Measurements from ENCODE around the gene SSTR4. TPM values are rescaled to one million over a fixed set of nuclear protein-coding genes. Genes with fewer than 3 reads are reported as not detected.

The SSTR4 gene
- total and polyA plus RNA-seq, 9 of the 15 experiments (the other 6 are each of a cell fraction or from before 2014, with no cell fraction given) = not detected

DNA sequence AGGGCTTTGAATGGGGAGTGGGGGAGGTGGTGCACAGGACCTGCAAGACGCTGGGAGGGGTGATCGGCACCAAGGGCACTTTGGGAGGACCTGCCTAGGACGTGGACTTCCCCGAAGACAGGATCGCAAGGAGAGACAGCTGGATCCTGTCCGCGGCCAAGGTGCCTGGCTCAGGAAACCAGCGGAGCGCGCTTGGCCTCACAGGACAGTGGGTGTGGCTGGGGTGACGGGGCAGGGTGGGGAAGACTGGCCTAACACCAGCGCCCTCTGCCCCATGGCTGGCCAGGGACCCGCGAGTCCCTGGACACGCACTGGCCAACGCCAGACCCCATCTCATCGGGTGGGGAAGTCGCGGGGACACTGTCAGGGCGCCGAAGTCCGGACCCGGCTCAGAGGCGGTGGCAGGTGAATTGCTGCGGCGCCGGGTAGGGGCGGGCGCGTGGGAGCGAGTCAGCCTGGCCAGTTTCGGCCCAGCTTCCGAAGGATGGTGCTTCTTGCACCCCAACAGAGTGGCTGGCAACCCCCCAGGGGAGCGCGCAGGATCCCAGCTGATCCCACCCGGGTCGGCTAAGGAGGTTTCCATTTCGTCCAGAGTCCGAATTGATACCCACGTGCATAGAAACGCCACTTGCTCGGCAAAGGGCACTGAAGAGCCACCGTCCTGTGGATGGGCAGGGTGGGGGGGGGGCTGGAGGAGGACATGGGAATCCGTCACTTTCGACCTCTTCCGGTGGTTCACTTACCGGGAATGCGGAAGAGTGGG, 15.1 kb downstream of the SSTR4 start (continued):
- TF ChIP-seq, protein P1, sequence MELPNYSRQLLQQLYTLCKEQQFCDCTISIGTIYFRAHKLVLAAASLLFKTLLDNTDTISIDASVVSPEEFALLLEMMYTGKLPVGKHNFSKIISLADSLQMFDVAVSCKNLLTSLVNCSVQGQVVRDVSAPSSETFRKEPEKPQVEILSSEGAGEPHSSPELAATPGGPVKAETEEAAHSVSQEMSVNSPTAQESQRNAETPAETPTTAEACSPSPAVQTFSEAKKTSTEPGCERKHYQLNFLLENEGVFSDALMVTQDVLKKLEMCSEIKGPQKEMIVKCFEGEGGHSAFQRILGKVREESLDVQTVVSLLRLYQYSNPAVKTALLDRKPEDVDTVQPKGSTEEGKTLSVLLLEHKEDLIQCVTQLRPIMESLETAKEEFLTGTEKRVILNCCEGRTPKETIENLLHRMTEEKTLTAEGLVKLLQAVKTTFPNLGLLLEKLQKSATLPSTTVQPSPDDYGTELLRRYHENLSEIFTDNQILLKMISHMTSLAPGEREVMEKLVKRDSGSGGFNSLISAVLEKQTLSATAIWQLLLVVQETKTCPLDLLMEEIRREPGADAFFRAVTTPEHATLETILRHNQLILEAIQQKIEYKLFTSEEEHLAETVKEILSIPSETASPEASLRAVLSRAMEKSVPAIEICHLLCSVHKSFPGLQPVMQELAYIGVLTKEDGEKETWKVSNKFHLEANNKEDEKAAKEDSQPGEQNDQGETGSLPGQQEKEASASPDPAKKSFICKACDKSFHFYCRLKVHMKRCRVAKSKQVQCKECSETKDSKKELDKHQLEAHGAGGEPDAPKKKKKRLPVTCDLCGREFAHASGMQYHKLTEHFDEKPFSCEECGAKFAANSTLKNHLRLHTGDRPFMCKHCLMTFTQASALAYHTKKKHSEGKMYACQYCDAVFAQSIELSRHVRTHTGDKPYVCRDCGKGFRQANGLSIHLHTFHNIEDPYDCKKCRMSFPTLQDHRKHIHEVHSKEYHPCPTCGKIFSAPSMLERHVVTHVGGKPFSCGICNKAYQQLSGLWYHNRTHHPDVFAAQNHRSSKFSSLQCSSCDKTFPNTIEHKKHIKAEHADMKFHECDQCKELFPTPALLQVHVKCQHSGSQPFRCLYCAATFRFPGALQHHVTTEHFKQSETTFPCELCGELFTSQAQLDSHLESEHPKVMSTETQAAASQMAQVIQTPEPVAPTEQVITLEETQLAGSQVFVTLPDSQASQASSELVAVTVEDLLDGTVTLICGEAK (IDR thresholded peaks at IDR 0.05) = no peak
- TF ChIP-seq, protein P1 (CRISPR knock-in tag; IDR thresholded peaks at IDR 0.05) = no peak
- TF ChIP-seq ZSCAN29 (IDR thresholded peaks at IDR 0.05) (no peak), TRIM28 (IDR thresholded peaks at IDR 0.05) (no peak), TCF7L2 (IDR thresholded peaks at IDR 0.05; ENCODE audit: low read depth, low read length) (no peak), ZNF584 (CRISPR knock-in tag; IDR thresholded peaks at IDR 0.05; ENCODE audit: low read depth) (no peak), ZNF12 (CRISPR knock-in tag; IDR thresholded peaks at IDR 0.05) (no peak), STAT5B (CRISPR knock-in tag; IDR thresholded peaks at IDR 0.05) (no peak)
- TF ChIP-seq, protein P2, sequence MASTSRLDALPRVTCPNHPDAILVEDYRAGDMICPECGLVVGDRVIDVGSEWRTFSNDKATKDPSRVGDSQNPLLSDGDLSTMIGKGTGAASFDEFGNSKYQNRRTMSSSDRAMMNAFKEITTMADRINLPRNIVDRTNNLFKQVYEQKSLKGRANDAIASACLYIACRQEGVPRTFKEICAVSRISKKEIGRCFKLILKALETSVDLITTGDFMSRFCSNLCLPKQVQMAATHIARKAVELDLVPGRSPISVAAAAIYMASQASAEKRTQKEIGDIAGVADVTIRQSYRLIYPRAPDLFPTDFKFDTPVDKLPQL (IDR thresholded peaks at IDR 0.05; ENCODE audit: extremely low read depth, insufficient read length) = no peak
- TF ChIP-seq, protein P3, sequence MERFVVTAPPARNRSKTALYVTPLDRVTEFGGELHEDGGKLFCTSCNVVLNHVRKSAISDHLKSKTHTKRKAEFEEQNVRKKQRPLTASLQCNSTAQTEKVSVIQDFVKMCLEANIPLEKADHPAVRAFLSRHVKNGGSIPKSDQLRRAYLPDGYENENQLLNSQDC (CRISPR knock-in tag; IDR thresholded peaks at IDR 0.05) = no peak
- TF ChIP-seq, protein P4, sequence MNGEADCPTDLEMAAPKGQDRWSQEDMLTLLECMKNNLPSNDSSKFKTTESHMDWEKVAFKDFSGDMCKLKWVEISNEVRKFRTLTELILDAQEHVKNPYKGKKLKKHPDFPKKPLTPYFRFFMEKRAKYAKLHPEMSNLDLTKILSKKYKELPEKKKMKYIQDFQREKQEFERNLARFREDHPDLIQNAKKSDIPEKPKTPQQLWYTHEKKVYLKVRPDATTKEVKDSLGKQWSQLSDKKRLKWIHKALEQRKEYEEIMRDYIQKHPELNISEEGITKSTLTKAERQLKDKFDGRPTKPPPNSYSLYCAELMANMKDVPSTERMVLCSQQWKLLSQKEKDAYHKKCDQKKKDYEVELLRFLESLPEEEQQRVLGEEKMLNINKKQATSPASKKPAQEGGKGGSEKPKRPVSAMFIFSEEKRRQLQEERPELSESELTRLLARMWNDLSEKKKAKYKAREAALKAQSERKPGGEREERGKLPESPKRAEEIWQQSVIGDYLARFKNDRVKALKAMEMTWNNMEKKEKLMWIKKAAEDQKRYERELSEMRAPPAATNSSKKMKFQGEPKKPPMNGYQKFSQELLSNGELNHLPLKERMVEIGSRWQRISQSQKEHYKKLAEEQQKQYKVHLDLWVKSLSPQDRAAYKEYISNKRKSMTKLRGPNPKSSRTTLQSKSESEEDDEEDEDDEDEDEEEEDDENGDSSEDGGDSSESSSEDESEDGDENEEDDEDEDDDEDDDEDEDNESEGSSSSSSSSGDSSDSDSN (IDR thresholded peaks at IDR 0.05; ENCODE audit: borderline replicate concordance in 1 of 2, low read depth in 2 of 2, low read length in 2 of 2) = no peak
